ENCODE data around the gene BCCIP. TPM values are rescaled to one million over a fixed set of nuclear protein-coding genes. Genes with fewer than 3 reads are reported as not detected.

Gene BCCIP
- total and polyA plus RNA-seq, 2 experiments from 2014 or later, result 43.9 to 92.6 TPM

DNA sequence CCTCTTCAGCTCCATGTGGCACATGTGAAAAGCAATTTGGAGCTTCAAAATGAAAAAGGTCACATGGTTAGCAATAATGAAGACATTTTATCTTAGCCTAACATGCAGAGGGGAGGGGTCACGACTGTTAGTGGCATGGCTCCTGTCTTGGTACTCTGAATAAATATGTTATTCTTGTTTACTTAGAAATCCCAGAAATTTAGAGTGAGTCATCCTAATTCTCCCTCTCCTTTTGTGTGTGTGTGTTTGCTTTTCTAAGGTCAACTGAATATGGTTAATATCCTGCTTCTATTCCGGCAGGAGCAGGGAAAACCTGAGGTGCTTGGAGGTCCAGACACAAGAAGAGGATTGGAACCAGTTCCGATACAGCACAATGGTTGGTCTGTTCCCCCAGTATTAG is 17.6 kb downstream of the BCCIP start:
- H2AFZ ChIP-seq, result no peak overlapping the region
- in situ Hi-C loops (cut with MboI), result no loop called here
- no peak overlapping the region for H3K9ac ChIP-seq
- H3F3A ChIP-seq (ENCODE audit: insufficient read depth), result peaks cover 22% of the 10 kb centered on the region
- TF ChIP-seq EZH2phosphoT487 (IDR thresholded peaks at IDR 0.05; ENCODE audit: insufficient read depth, low read depth), result no peak
- TF ChIP-seq EZH2 (IDR thresholded peaks at IDR 0.05; ENCODE audit: insufficient read depth, poor library complexity, severe bottlenecking), result no peak
- no peaks in the 10 kb centered on the region for H3K4me1 ChIP-seq (ENCODE audit: insufficient read depth)
- H3K27ac ChIP-seq, result no peak overlapping the region
- H3K79me2 ChIP-seq (ENCODE audit: insufficient read depth), result no peaks in the 10 kb centered on the region
- no peak for DNase-seq
- no peak overlapping the region for H3K4me2 ChIP-seq (ENCODE audit: unreplicated experiment)
- H4K20me1 ChIP-seq (ENCODE audit: insufficient read depth), result no peaks in the 10 kb centered on the region
- no peaks in the 10 kb centered on the region for H3K27me3 ChIP-seq (replicated peaks; ENCODE audit: insufficient read depth)
- H3K9me2 ChIP-seq (ENCODE audit: insufficient read depth), result no peaks in the 10 kb centered on the region
- no peaks in the 10 kb centered on the region for H3K9me3 ChIP-seq (ENCODE audit: low read depth)
- WGBS, 2 experiments (ENCODE audit: low coverage in 1 of 2, low lambda C conversion rate in 2 of 2, missing lambda C conversion rate in 2 of 2), result 95 to 97% methylated on average over 3 of the region's 3 CpGs
- H3K36me3 ChIP-seq (ENCODE audit: low read depth), result peaks cover 41% of the 10 kb centered on the region
- no peak overlapping the region for H3K4me3 ChIP-seq

DNA sequence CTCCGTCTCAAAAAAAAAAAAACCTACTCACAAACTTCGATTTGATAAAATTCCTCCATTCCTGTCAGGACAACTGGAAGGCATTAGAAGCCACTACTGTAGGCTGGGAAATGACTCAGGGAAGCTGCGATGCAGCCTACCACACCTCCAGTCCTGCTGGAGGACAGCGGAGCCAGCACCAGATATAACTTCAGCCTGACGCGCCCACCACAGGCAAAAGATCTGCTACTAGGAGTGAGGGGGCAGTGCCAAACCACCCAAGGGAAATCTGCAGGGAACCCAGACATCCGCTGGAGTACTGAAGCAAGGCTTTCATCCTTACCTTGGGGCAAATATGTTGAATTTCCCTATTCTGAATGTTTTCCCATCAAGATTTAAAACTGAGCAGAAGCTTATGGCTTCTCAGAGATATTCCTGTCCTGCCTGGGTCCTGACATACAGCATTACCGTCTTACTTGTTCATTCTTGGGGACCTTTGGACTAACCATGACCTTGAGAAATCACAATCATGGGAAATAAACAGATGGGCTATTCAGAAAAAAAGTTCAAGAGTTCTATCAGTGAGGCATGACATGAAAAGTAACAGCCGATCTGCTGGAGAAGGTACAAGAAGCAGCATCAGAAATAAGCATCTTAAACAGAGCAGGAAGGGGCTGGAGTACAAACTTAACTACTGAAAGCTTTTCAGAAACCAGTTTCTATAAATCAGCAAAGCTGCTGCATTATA is 20.4 kb downstream of the BCCIP start:
- H3K4me2 ChIP-seq (ENCODE audit: unreplicated experiment), result no peak overlapping the region
- H3K9ac ChIP-seq, result no peak overlapping the region
- DNase-seq, result no peak
- H3K36me3 ChIP-seq (ENCODE audit: low read depth), result peaks cover 21% of the 10 kb centered on the region
- no peak overlapping the region for H2AFZ ChIP-seq
- H3K4me3 ChIP-seq, result no peak overlapping the region
- no peak overlapping the region for H3K27ac ChIP-seq
- no peaks in the 10 kb centered on the region for H3K79me2 ChIP-seq (ENCODE audit: insufficient read depth)
- 92% methylated on average over 9 of the region's 9 CpGs for WGBS, 2 experiments (ENCODE audit: low coverage in 1 of 2, low lambda C conversion rate in 2 of 2, missing lambda C conversion rate in 2 of 2)
- no peaks in the 10 kb centered on the region for H3K27me3 ChIP-seq (replicated peaks; ENCODE audit: insufficient read depth)
- in situ Hi-C loops (cut with MboI), result no loop called here
- H3K4me1 ChIP-seq (ENCODE audit: insufficient read depth), result no peaks in the 10 kb centered on the region
- peaks cover 9% of the 10 kb centered on the region; the same call in 1 of the 2 replicates for H3F3A ChIP-seq (ENCODE audit: insufficient read depth)
- no peak for TF ChIP-seq EZH2phosphoT487 (IDR thresholded peaks at IDR 0.05; ENCODE audit: insufficient read depth, low read depth)
- no peak for TF ChIP-seq EZH2 (IDR thresholded peaks at IDR 0.05; ENCODE audit: insufficient read depth, poor library complexity, severe bottlenecking)
- no peaks in the 10 kb centered on the region for H3K9me3 ChIP-seq (ENCODE audit: low read depth)
- no peaks in the 10 kb centered on the region for H3K9me2 ChIP-seq (ENCODE audit: insufficient read depth)
- no peaks in the 10 kb centered on the region for H4K20me1 ChIP-seq (ENCODE audit: insufficient read depth)

DNA sequence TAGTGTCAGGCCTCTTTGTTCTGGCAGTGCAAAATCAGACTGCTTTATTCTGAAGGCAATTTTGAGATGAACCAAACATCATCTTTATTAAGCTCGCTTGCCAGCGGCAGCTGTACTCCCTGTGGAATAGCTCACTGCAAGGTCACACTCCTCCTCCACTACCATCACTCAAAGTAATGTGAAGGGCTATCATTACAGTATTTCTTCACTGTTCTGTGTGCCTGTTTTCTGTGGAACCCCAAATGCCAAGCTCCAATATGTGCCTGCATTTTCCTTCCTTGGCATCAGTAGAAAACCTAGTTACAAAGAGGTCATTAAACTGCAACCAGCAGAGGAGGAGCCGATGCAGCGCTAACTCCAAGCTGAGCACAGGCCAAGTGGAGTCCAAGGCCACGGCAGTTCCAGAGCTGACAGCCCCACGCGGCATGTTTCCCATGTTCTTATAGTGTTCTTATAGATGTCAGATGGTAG is 21.4 kb downstream of the BCCIP start:
- no peak for DNase-seq
- H3K27me3 ChIP-seq (replicated peaks; ENCODE audit: insufficient read depth), result no peaks in the 10 kb centered on the region
- H3K79me2 ChIP-seq (ENCODE audit: insufficient read depth), result no peaks in the 10 kb centered on the region
- H4K20me1 ChIP-seq (ENCODE audit: insufficient read depth), result no peaks in the 10 kb centered on the region
- no peak overlapping the region for H3K4me3 ChIP-seq
- H3F3A ChIP-seq (ENCODE audit: insufficient read depth), result peaks cover 9% of the 10 kb centered on the region; the same call in 1 of the 2 replicates
- TF ChIP-seq EZH2 (IDR thresholded peaks at IDR 0.05; ENCODE audit: insufficient read depth, poor library complexity, severe bottlenecking) (no peak), EZH2phosphoT487 (IDR thresholded peaks at IDR 0.05; ENCODE audit: insufficient read depth, low read depth) (no peak)
- no peaks in the 10 kb centered on the region for H3K4me1 ChIP-seq (ENCODE audit: insufficient read depth)
- no peaks in the 10 kb centered on the region for H3K9me2 ChIP-seq (ENCODE audit: insufficient read depth)
- in situ Hi-C loops (cut with MboI), result no loop called here
- H3K9me3 ChIP-seq (ENCODE audit: low read depth), result no peaks in the 10 kb centered on the region
- no peak overlapping the region for H3K27ac ChIP-seq
- H3K9ac ChIP-seq, result no peak overlapping the region
- H3K36me3 ChIP-seq (ENCODE audit: low read depth), result peaks cover 13% of the 10 kb centered on the region
- H2AFZ ChIP-seq, result no peak overlapping the region
- H3K4me2 ChIP-seq (ENCODE audit: unreplicated experiment), result no peak overlapping the region
- 69 to 79% methylated on average over 7 of the region's 7 CpGs for WGBS, 2 experiments (ENCODE audit: low coverage in 1 of 2, low lambda C conversion rate in 2 of 2, missing lambda C conversion rate in 2 of 2)

- H3K79me2 ChIP-seq (ENCODE audit: insufficient read depth), result no peaks in the 10 kb centered on the region
- no peak overlapping the region for H3K9ac ChIP-seq
- H3F3A ChIP-seq (ENCODE audit: insufficient read depth), result peaks cover 9% of the 10 kb centered on the region; the same call in 1 of the 2 replicates
- no peaks in the 10 kb centered on the region for H3K4me1 ChIP-seq (ENCODE audit: insufficient read depth)
- TF ChIP-seq EZH2phosphoT487 (IDR thresholded peaks at IDR 0.05; ENCODE audit: insufficient read depth, low read depth) (no peak), EZH2 (IDR thresholded peaks at IDR 0.05; ENCODE audit: insufficient read depth, poor library complexity, severe bottlenecking) (no peak)
- no peak for DNase-seq
- no peaks in the 10 kb centered on the region for H3K27me3 ChIP-seq (replicated peaks; ENCODE audit: insufficient read depth)
- no peaks in the 10 kb centered on the region for H4K20me1 ChIP-seq (ENCODE audit: insufficient read depth)
- no peaks in the 10 kb centered on the region for H3K9me2 ChIP-seq (ENCODE audit: insufficient read depth)
- no peak overlapping the region for H3K4me2 ChIP-seq (ENCODE audit: unreplicated experiment)
- no peaks in the 10 kb centered on the region for H3K9me3 ChIP-seq (ENCODE audit: low read depth)
- in situ Hi-C loops (cut with MboI), result no loop called here
- no peak overlapping the region for H3K27ac ChIP-seq
- H2AFZ ChIP-seq, result no peak overlapping the region
- WGBS, 2 experiments (ENCODE audit: low coverage in 1 of 2, low lambda C conversion rate in 2 of 2, missing lambda C conversion rate in 2 of 2), result 94% methylated on average over 11 of the region's 11 CpGs
- H3K4me3 ChIP-seq, result no peak overlapping the region
- peaks cover 8% of the 10 kb centered on the region for H3K36me3 ChIP-seq (ENCODE audit: low read depth)
These were observed 22.3 kb downstream of the BCCIP start for GRCh38 chr10:125845617-125846016.
